H1 (cell line): Measurements from ENCODE around the gene CDK15. TPM values are rescaled to one million over a fixed set of nuclear protein-coding genes. Genes with fewer than 3 reads are reported as not detected.

ENCODE experiments used
- CTBP2 ChIP-seq: IDR thresholded peaks from 2 replicates; pipeline ENCODE4 v1.7.0; 2011; ENCODE audit warnings: borderline replicate concordance, mild to moderate bottlenecking, moderate library complexity, mixed read lengths, low read length; ENCODE audit not compliant: insufficient read depth, insufficient read length
- GTF2F1 ChIP-seq: IDR thresholded peaks from 2 replicates; pipeline ENCODE4 v1.6.1; 2012; ENCODE audit warnings: low read depth, low read length, improper control_type of control experiment, borderline replicate concordance
- TBP ChIP-seq: IDR thresholded peaks from 2 replicates; pipeline ENCODE4 v1.6.1; 2011; ENCODE audit warnings: low read depth, low read length, improper control_type of control experiment
- TCF12 ChIP-seq: IDR thresholded peaks from 2 replicates; pipeline ENCODE4 v1.6.1; 2011; ENCODE audit warnings: low read depth, mild to moderate bottlenecking, low read length
- USF2 ChIP-seq: IDR thresholded peaks from 2 replicates; pipeline ENCODE4 v1.6.1; 2011; ENCODE audit warnings: low read length, improper control_type of control experiment
- polyA plus RNA-seq, 7 experiments: library from polyadenylated mRNA; depleted of rRNA in 3 of 7; stranded (reverse) in 5 of 7; unstranded in 2 of 7; fragments of >200 nt in 5 of 7; fragments of 200-250 nt in 2 of 7; gene quantifications; 1 replicate in 5 of 7; 2 replicates in 1 of 7; 4 replicates in 1 of 7; pipeline versions ENCODE4 v1.2.1 to v1.2.3, GENCODE V29; 2011 to 2013; ENCODE audit warnings: missing spikeins in 2 of 7, mixed read lengths in 2 of 7
- total RNA-seq: library from RNA; stranded (reverse); fragmentation: NEBNext Ultra II Directional; extraction: Animal tissue kit (Norgen Biotek cat#: 25700); gene quantifications from 2 replicates; pipeline ENCODE4 v1.2.1, GENCODE V29; 2021

The CDK15 gene
- total and polyA plus RNA-seq, 2 of the 8 experiments (the other 6 are each of a cell fraction or from before 2014, with no cell fraction given), result 0.03 TPM; not detected in 1

GRCh38 chr2:201855356-201855755 is 49.0 kb downstream of the CDK15 start (continued):
- TF ChIP-seq USF2, result no peak
- no peak for TF ChIP-seq TCF12
- TF ChIP-seq TBP, result no peak
- TF ChIP-seq GTF2F1, result no peak
- TF ChIP-seq CTBP2, result no peak
